Measurements from ENCODE around the gene EEF1G. TPM values are rescaled to one million over a fixed set of nuclear protein-coding genes. Genes with fewer than 3 reads are reported as not detected.

The EEF1G gene
- total RNA-seq, 6 donors from 2014 or later, result 557 to 997 (median 889) TPM

DNA sequence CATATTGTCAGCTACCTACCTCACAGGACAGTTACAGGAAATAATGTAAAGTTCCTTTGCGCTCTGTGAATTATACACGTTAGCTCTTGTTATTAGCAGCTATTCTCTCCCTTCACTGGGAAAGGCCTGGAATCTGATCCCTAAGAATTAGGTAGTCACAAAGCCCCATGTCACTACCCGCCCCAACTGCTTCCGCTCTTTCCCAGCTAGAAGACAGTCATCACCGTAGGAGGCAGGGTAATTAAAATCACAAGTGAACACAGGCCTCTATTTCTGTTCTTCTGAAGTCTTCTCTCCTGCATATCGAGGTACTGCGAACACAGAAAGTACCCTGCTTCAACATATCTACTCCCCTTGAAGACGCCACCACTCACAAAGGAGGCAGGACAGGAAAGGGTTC lies 14.5 kb downstream of the EEF1G start:
- Histone ChIP-seq H3K4me1 (peaks cover 51 to 58% (median 52%) of the 10 kb centered on the region in 4 donors), H3K27me3 (no peaks in the 10 kb centered on the region), H3K9me3 (no peaks in the 10 kb centered on the region), H3K27ac (peak overlapping the region; percentile 52 to 84 (median 70)), H3K4me3 (no peak overlapping the region), H3K36me3 (peaks cover 8 to 43% (median 34%) of the 10 kb centered on the region in 4 donors)
- no peak for DNase-seq
- no peak for TF ChIP-seq EP300 (IDR thresholded peaks at IDR 0.05)
- TF ChIP-seq POLR2A (IDR thresholded peaks at IDR 0.05), result no peak
- no peak for TF ChIP-seq CTCF (IDR thresholded peaks at IDR 0.05)
- no peak for TF ChIP-seq POLR2AphosphoS5 (IDR thresholded peaks at IDR 0.05)
- ATAC-seq (ENCODE audit: low FRiP score in 2 of 2), result no peak
- 89 to 91% methylated on average over 8 of the region's 8 CpGs for WGBS, 2 donors

DNA sequence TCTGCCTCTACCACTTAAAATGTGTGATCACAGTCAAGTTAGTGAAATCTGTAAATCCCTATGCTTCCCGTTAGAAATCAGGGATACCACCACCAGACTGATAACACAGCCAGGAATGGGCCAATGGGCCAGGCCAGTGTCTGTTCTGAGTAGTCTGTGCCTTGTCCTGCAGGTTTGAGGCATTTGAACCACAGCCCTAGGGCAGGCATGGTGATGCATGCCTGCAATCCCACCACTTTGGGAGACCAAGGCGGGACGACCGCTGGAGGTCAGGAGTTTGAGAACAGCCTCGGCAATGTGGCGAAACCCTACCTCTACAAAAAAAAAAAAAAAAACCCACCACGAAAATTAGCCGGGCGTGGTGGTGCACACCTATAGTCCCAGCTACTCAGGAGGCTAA lies 15.0 kb downstream of the EEF1G start:
- Histone ChIP-seq H3K27ac (peak overlapping the region in 2 of 4 donors; percentile 32 to 92), H3K9me3 (no peaks in the 10 kb centered on the region), H3K36me3 (peaks cover 8 to 38% (median 31%) of the 10 kb centered on the region in 4 donors), H3K4me3 (no peak overlapping the region), H3K27me3 (no peaks in the 10 kb centered on the region), H3K4me1 (peaks cover 57 to 64% (median 58%) of the 10 kb centered on the region in 4 donors)
- ATAC-seq (ENCODE audit: low FRiP score in 2 of 2) (no peak), DNase-seq (no peak)
- WGBS, 2 donors, result 91 to 95% methylated on average over 9 of the region's 9 CpGs
- no peak for TF ChIP-seq CTCF (IDR thresholded peaks at IDR 0.05)
- no peak for TF ChIP-seq POLR2A (IDR thresholded peaks at IDR 0.05)
- TF ChIP-seq EP300 (IDR thresholded peaks at IDR 0.05), result no peak

DNA sequence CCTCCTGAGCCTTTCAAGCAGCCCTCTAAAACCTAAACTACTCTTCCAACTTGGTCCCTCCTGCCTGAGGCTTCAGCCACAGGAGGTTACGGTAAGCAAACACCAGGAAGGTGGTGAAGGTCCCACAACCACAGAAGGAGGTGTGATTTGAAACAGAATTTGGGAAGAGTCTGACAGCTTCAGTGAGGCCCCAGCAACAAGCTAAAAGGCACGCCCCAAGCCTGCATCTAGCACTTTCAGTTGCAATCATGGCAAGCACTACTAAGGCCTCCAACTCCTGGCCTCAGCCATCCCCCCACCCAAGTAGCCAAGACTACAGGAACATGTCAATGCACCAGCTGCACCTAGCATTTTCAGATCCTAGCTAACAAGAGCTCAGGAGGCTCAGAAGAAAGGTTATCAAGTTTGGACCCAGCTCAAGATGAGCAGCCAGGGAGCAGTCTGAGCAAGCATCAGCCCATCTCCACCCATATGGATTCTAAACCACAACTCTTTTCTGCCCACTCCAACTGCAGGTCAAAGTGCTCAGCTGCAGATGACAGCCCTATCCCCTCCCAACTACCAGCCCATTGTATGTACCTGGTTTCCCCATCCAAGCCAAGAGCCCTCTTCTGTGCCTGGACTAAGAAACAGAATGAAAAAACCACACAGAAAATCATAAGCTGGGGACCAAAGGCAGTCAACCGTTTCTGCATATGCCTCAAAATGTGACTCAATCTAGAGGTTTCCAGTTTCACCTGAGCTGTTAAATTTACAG lies 16.6 kb downstream of the EEF1G start:
- WGBS, 2 donors, result 39 to 44% methylated on average over 3 of the region's 3 CpGs

GRCh38 chr11:62556108-62556874 lies 17.4 kb downstream of the EEF1G start:
- TF ChIP-seq POLR2AphosphoS5 (IDR thresholded peaks at IDR 0.05) (peak; percentile 67), POLR2A (IDR thresholded peaks at IDR 0.05) (peak in 1 of 4 donors; percentile 44), CTCF (IDR thresholded peaks at IDR 0.05) (peak in 1 of 6 experiments; percentile 19), EP300 (IDR thresholded peaks at IDR 0.05) (peak in 1 of 4 donors; percentile 8)
- 4 to 5% methylated on average over 5 to 14 of the region's 14 CpGs for WGBS, 2 donors
- peak overlapping the region in 3 of 4 donors; percentile 13 to 39 (median 28) for H3K4me3 ChIP-seq
- DNase-seq, result peak; percentile 78 to 97
- H3K27me3 ChIP-seq, result no peaks in the 10 kb centered on the region
- H3K9me3 ChIP-seq, result no peaks in the 10 kb centered on the region
- peak; percentile 83 for ATAC-seq (ENCODE audit: low FRiP score in 2 of 2)
- peaks cover 79 to 86% (median 81%) of the 10 kb centered on the region in 4 donors for H3K4me1 ChIP-seq
- H3K27ac ChIP-seq, result peak overlapping the region; percentile 92 to 98 (median 95)
- H3K36me3 ChIP-seq, result peaks cover 8 to 18% (median 16%) of the 10 kb centered on the region in 4 donors

More for the DNA sequence above, 16.6 kb downstream of the EEF1G start:
- H3K4me3 ChIP-seq, result peak overlapping the region in 1 of 4 donors; percentile 39
- peaks cover 8 to 22% (median 19%) of the 10 kb centered on the region in 4 donors for H3K36me3 ChIP-seq
- H3K4me1 ChIP-seq, result peaks cover 73 to 80% (median 74%) of the 10 kb centered on the region in 4 donors
- no peaks in the 10 kb centered on the region for H3K27me3 ChIP-seq
- DNase-seq (no peak), ATAC-seq (ENCODE audit: low FRiP score in 2 of 2) (no peak)
- H3K27ac ChIP-seq, result peak overlapping the region; percentile 92 to 98 (median 95)
- TF ChIP-seq EP300 (IDR thresholded peaks at IDR 0.05) (no peak), CTCF (IDR thresholded peaks at IDR 0.05) (no peak), POLR2A (IDR thresholded peaks at IDR 0.05) (no peak), POLR2AphosphoS5 (IDR thresholded peaks at IDR 0.05) (no peak)
- no peaks in the 10 kb centered on the region for H3K9me3 ChIP-seq
